WTC11 (cell line): ENCODE results near the gene DTX1. TPM values are rescaled to one million over a fixed set of nuclear protein-coding genes. Genes with fewer than 3 reads are reported as not detected.

Experiments
- ATAC-seq: fragments of 200-7000 bp; cut with Tn5 transposase; 2 replicates; pipeline ENCODE4 v1.10.0; 2021; ENCODE audit warnings: mild to moderate bottlenecking, moderate library complexity
- CTCF ChIA-PET: fragments of 300-600 bp; sonication (Branson Sonifier 250); formaldehyde crosslinking; loops from one replicate; lab custom pipeline; 2021; ENCODE audit warnings: antibody characterized with exemption; lab: Charles Lee
- POLR2A ChIA-PET: fragments of 350-600 bp; sonication (Branson Sonifier 250); formaldehyde crosslinking; loops from one replicate; lab custom pipeline; 2021; ENCODE audit warnings: antibody characterized with exemption; lab: Charles Lee
- DNase-seq: peaks from one replicate; pipeline ENCODE4 v3.0.0; 2021; ENCODE audit warnings: low spot score
- H3K27ac Mint-ChIP-seq: 2 replicates; pipeline ENCODE4 v1.8.0; 2021; ENCODE audit warnings: mixed read lengths
- H3K27me3 Mint-ChIP-seq: 2 replicates; pipeline ENCODE4 v1.8.0; 2021; ENCODE audit warnings: low read depth, mild to moderate bottlenecking, moderate library complexity, mixed read lengths
- H3K36me3 Mint-ChIP-seq: 2 replicates; pipeline ENCODE4 v1.8.0; 2021; ENCODE audit warnings: mixed read lengths
- H3K4me1 Mint-ChIP-seq: 2 replicates; pipeline ENCODE4 v1.8.0; 2022; ENCODE audit warnings: mixed read lengths
- H3K4me3 Mint-ChIP-seq: 2 replicates; pipeline ENCODE4 v1.8.0; 2021; ENCODE audit warnings: mild to moderate bottlenecking, moderate library complexity, mixed read lengths
- H3K9me3 Mint-ChIP-seq: 2 replicates; pipeline ENCODE4 v1.8.0; 2021; ENCODE audit warnings: mixed read lengths
- ATF1 ChIP-seq: sonication (generic); formaldehyde crosslinking; IDR thresholded peaks from 2 replicates; pipeline ENCODE4 v1.8.1; 2023; ENCODE audit warnings: mild to moderate bottlenecking, moderate library complexity, missing genetic modification reagents
- ATF6 ChIP-seq: sonication (generic); formaldehyde crosslinking; IDR thresholded peaks from 2 replicates; pipeline ENCODE4 v1.8.1; 2023; ENCODE audit warnings: mild to moderate bottlenecking, missing genetic modification reagents
- CREB1 ChIP-seq: sonication (generic); formaldehyde crosslinking; IDR thresholded peaks from 2 replicates; pipeline ENCODE4 v1.8.0; 2023; ENCODE audit warnings: mild to moderate bottlenecking, missing genetic modification reagents
- FOXK1 ChIP-seq: sonication (generic); formaldehyde crosslinking; IDR thresholded peaks from 2 replicates; pipeline ENCODE4 v1.8.0; 2022; ENCODE audit warnings: mild to moderate bottlenecking, moderate library complexity, missing genetic modification reagents
- GABPB1 ChIP-seq: sonication (generic); formaldehyde crosslinking; IDR thresholded peaks from 2 replicates; pipeline ENCODE4 v1.8.1; 2023; ENCODE audit warnings: mild to moderate bottlenecking, missing genetic modification reagents
- GRHL2 ChIP-seq: fragments of 250-450 bp; sonication (Bioruptor Pico); IDR thresholded peaks from 2 replicates; pipeline ENCODE4 v1.8.0; 2022; ENCODE audit warnings: mild to moderate bottlenecking, moderate library complexity; ENCODE audit not compliant: insufficient replicate concordance, severe bottlenecking
- KAT7 ChIP-seq: sonication (generic); formaldehyde crosslinking; IDR thresholded peaks from 2 replicates; pipeline ENCODE4 v1.8.1; 2023; ENCODE audit warnings: missing genetic modification reagents, mild to moderate bottlenecking, borderline replicate concordance
- MAX ChIP-seq: sonication (generic); formaldehyde crosslinking; IDR thresholded peaks from 2 replicates; pipeline ENCODE4 v1.8.0; 2022; ENCODE audit warnings: mild to moderate bottlenecking, missing genetic modification reagents
- MXD4 ChIP-seq: fragments of 250-450 bp; sonication (Bioruptor Pico); IDR thresholded peaks from 2 replicates; pipeline ENCODE4 v1.8.0; 2021; ENCODE audit warnings: mild to moderate bottlenecking, moderate library complexity, borderline replicate concordance
- NFE2L1 ChIP-seq: sonication (generic); formaldehyde crosslinking; IDR thresholded peaks from 2 replicates; pipeline ENCODE4 v1.8.1; 2023; ENCODE audit warnings: missing genetic modification reagents
- NFYB ChIP-seq: sonication (generic); formaldehyde crosslinking; conservative IDR thresholded peaks from 2 replicates; pipeline ENCODE4 v1.8.0; 2022; ENCODE audit warnings: low read depth, missing genetic modification reagents
- NR2C2 ChIP-seq: sonication (generic); formaldehyde crosslinking; IDR thresholded peaks from 2 replicates; pipeline ENCODE4 v1.8.0; 2022; ENCODE audit warnings: mild to moderate bottlenecking, missing genetic modification reagents
- RELA ChIP-seq: sonication (generic); formaldehyde crosslinking; IDR thresholded peaks from 2 replicates; pipeline ENCODE4 v1.8.1; 2022; ENCODE audit warnings: missing genetic modification reagents, mild to moderate bottlenecking, borderline replicate concordance
- RORB ChIP-seq: fragments of 250-450 bp; sonication (Bioruptor Pico); IDR thresholded peaks from 2 replicates; pipeline ENCODE4 v1.9.0; 2021; ENCODE audit warnings: mild to moderate bottlenecking
- SOX15 ChIP-seq: fragments of 250-450 bp; sonication (Bioruptor Pico); IDR thresholded peaks from 2 replicates; pipeline ENCODE4 v1.9.0; 2021; ENCODE audit warnings: mild to moderate bottlenecking
- ZBTB43 ChIP-seq: sonication (generic); formaldehyde crosslinking; IDR thresholded peaks from 2 replicates; pipeline ENCODE4 v1.8.1; 2023; ENCODE audit warnings: mild to moderate bottlenecking, missing genetic modification reagents
- ZNF396 ChIP-seq: fragments of 250-450 bp; sonication (Bioruptor Pico); IDR thresholded peaks from 2 replicates; pipeline ENCODE4 v1.8.0; 2021; ENCODE audit warnings: mild to moderate bottlenecking, moderate library complexity, borderline replicate concordance
- total RNA-seq: library from RNA; stranded (reverse); gene quantifications from 3 replicates; pipeline ENCODE4 v1.2.3, GENCODE V29; 2021
- TF ChIP-seq, protein P1 (sequence below): sonication (generic); formaldehyde crosslinking; IDR thresholded peaks from 2 replicates; pipeline ENCODE4 v1.8.0; 2023; ENCODE audit warnings: mild to moderate bottlenecking, missing genetic modification reagents
- TF ChIP-seq, protein P2 (sequence below): sonication (generic); formaldehyde crosslinking; IDR thresholded peaks from 2 replicates; pipeline ENCODE4 v1.8.0; 2022; ENCODE audit warnings: missing genetic modification reagents
- TF ChIP-seq, protein P3 (sequence below): sonication (generic); formaldehyde crosslinking; IDR thresholded peaks from 2 replicates; pipeline ENCODE4 v1.8.0; 2023; ENCODE audit warnings: missing genetic modification reagents

The DTX1 gene
- total RNA-seq, 1 experiment from 2014 or later = 6.2 TPM

- TF ChIP-seq, protein P1, sequence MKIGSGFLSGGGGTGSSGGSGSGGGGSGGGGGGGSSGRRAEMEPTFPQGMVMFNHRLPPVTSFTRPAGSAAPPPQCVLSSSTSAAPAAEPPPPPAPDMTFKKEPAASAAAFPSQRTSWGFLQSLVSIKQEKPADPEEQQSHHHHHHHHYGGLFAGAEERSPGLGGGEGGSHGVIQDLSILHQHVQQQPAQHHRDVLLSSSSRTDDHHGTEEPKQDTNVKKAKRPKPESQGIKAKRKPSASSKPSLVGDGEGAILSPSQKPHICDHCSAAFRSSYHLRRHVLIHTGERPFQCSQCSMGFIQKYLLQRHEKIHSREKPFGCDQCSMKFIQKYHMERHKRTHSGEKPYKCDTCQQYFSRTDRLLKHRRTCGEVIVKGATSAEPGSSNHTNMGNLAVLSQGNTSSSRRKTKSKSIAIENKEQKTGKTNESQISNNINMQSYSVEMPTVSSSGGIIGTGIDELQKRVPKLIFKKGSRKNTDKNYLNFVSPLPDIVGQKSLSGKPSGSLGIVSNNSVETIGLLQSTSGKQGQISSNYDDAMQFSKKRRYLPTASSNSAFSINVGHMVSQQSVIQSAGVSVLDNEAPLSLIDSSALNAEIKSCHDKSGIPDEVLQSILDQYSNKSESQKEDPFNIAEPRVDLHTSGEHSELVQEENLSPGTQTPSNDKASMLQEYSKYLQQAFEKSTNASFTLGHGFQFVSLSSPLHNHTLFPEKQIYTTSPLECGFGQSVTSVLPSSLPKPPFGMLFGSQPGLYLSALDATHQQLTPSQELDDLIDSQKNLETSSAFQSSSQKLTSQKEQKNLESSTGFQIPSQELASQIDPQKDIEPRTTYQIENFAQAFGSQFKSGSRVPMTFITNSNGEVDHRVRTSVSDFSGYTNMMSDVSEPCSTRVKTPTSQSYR (CRISPR knock-in tag) = no peak
- TF ChIP-seq MAX (CRISPR knock-in tag) (no peak), FOXK1 (CRISPR knock-in tag) (no peak), KAT7 (CRISPR knock-in tag) (no peak), ZBTB43 (CRISPR knock-in tag) (no peak), NFE2L1 (CRISPR knock-in tag) (no peak), MXD4 (CRISPR knock-in tag) (no peak), ZNF396 (CRISPR knock-in tag) (no peak), NFYB (CRISPR knock-in tag) (no peak), CREB1 (CRISPR knock-in tag) (no peak), ATF1 (CRISPR knock-in tag) (no peak)
- TF ChIP-seq, all 79 proteins: peak for 0
Observed at GRCh38 chr12:113105606-113106271, 49.2 kb downstream of the DTX1 start (continued).

- POLR2A ChIA-PET = no interaction called here
- Mint-ChIP-seq H3K27me3 (no peaks in the 10 kb centered on the region; the same call in 1 of the 2 replicates), H3K9me3 (no peaks in the 10 kb centered on the region), H3K4me1 (peaks cover 2% of the 10 kb centered on the region), H3K27ac (no peak overlapping the region), H3K4me3 (no peak overlapping the region)
- CTCF ChIA-PET = interaction anchor here (0.9 to 1.4 kb wide), 4 partner anchors 13 to 68 kb away, joined by 3 to 5 read pairs (median 3); partner anchors contain the start of gene RASAL1
- no peak for TF ChIP-seq SOX15
- no peak for TF ChIP-seq RORB (CRISPR knock-in tag)
- TF ChIP-seq GRHL2 (CRISPR knock-in tag) = no peak
- TF ChIP-seq GABPB1 = no peak
- no peak for TF ChIP-seq KAT7 (CRISPR knock-in tag)
- TF ChIP-seq, protein P2, sequence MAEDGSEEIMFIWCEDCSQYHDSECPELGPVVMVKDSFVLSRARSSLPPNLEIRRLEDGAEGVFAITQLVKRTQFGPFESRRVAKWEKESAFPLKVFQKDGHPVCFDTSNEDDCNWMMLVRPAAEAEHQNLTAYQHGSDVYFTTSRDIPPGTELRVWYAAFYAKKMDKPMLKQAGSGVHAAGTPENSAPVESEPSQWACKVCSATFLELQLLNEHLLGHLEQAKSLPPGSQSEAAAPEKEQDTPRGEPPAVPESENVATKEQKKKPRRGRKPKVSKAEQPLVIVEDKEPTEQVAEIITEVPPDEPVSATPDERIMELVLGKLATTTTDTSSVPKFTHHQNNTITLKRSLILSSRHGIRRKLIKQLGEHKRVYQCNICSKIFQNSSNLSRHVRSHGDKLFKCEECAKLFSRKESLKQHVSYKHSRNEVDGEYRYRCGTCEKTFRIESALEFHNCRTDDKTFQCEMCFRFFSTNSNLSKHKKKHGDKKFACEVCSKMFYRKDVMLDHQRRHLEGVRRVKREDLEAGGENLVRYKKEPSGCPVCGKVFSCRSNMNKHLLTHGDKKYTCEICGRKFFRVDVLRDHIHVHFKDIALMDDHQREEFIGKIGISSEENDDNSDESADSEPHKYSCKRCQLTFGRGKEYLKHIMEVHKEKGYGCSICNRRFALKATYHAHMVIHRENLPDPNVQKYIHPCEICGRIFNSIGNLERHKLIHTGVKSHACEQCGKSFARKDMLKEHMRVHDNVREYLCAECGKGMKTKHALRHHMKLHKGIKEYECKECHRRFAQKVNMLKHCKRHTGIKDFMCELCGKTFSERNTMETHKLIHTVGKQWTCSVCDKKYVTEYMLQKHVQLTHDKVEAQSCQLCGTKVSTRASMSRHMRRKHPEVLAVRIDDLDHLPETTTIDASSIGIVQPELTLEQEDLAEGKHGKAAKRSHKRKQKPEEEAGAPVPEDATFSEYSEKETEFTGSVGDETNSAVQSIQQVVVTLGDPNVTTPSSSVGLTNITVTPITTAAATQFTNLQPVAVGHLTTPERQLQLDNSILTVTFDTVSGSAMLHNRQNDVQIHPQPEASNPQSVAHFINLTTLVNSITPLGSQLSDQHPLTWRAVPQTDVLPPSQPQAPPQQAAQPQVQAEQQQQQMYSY = no peak
- no peak for TF ChIP-seq ATF1 (CRISPR knock-in tag)
- TF ChIP-seq ATF6 = no peak
- TF ChIP-seq, protein P3, sequence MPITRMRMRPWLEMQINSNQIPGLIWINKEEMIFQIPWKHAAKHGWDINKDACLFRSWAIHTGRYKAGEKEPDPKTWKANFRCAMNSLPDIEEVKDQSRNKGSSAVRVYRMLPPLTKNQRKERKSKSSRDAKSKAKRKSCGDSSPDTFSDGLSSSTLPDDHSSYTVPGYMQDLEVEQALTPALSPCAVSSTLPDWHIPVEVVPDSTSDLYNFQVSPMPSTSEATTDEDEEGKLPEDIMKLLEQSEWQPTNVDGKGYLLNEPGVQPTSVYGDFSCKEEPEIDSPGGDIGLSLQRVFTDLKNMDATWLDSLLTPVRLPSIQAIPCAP = no peak
- TF ChIP-seq NR2C2 = no peak
- no peak for TF ChIP-seq RELA
- TF ChIP-seq, all 79 proteins: peak for 0
- no peaks in the 10 kb centered on the region for H3K36me3 Mint-ChIP-seq
- ATAC-seq (no peak), DNase-seq (no peak)
Observed at GRCh38 chr12:113106361-113106760, 49.8 kb downstream of the DTX1 start.
